Activated CD8-positive, alpha-beta memory T cell treated with anti-CD3 and anti-CD28 coated beads, Interleukin-2, amount 10 ng/mL, durations not matched to agents 7 days and 5 days (primary cell): ENCODE results near the gene NAT8L. TPM values are rescaled to one million over a fixed set of nuclear protein-coding genes. Genes with fewer than 3 reads are reported as not detected.
"Not testable (repeated sequence)": the region's sequence is repeated elsewhere in the genome, so short reads cannot be mapped to it uniquely, and the experiment has no call there.

Experiments
- ATAC-seq: fragments of 150-1000 bp; cut with Tn5 transposase; one replicate; pipeline ENCODE4 v1.10.0; 2021; ENCODE audit warnings: moderate library complexity
- CTCF ChIA-PET: fragments of 350-600 bp; sonication (Branson Sonifier 250); formaldehyde crosslinking; loops from one replicate; lab custom pipeline; 2021; ENCODE audit warnings: antibody characterized with exemption; lab: Charles Lee
- DNase-seq: peaks from one replicate; pipeline ENCODE4 v3.0.0-alpha.2; 2020
- H3K27ac Mint-ChIP-seq: one replicate; pipeline ENCODE4 v1.8.0; 2021; ENCODE audit warnings: mild to moderate bottlenecking, mixed read lengths
- H3K27me3 Mint-ChIP-seq: one replicate; pipeline ENCODE4 v1.8.0; 2021; ENCODE audit warnings: mixed read lengths
- H3K36me3 Mint-ChIP-seq: one replicate; pipeline ENCODE4 v1.8.0; 2021; ENCODE audit warnings: mild to moderate bottlenecking, mixed read lengths
- H3K4me1 Mint-ChIP-seq: one replicate; pipeline ENCODE4 v1.8.0; 2021; ENCODE audit warnings: mixed read lengths
- H3K4me3 Mint-ChIP-seq: one replicate; pipeline ENCODE4 v1.8.0; 2021; ENCODE audit warnings: mild to moderate bottlenecking, moderate library complexity, mixed read lengths
- H3K9me3 Mint-ChIP-seq: one replicate; pipeline ENCODE4 v1.8.0; 2022; ENCODE audit warnings: low read depth, mixed read lengths
- total RNA-seq, 2 experiments: library from RNA; stranded (reverse); gene quantifications; one replicate each; pipeline ENCODE4 v1.2.3, GENCODE V29; 2021

The NAT8L gene
- total RNA-seq = under 1 TPM; 0.09 to 0.40 TPM

GRCh38 chr4:2059046-2059725 is at the start of gene NAT8L:
Gene NAT8L (plus strand): TSS chr4:2059327. CDS start chr4:2059512, 185 bp downstream.
- Mint-ChIP-seq H3K27ac (no peak within 1 kb of the TSS), H3K9me3 (no peaks in the 10 kb centered on the region), H3K27me3 (peaks cover 31% of the 10 kb centered on the region), H3K4me3 (no peak within 1 kb of the TSS), H3K4me1 (no peaks in the 10 kb centered on the region), H3K36me3 (no peaks in the 10 kb centered on the region)
- ATAC-seq (peak; percentile 38), DNase-seq (no peak)
- CTCF ChIA-PET = interaction anchor here (1.2 kb wide), 1 partner anchor 8 kb away, joined by 3 read pairs; no protein-coding TSS in a partner anchor

GRCh38 chr4:2009651-2010233 is 49.4 kb upstream of the NAT8L start:
- peak overlapping the region; percentile 92 for H3K4me3 Mint-ChIP-seq
- peak; percentile 69 for DNase-seq
- H3K4me1 Mint-ChIP-seq = peaks cover 26% of the 10 kb centered on the region
- H3K27me3 Mint-ChIP-seq = peaks cover 20% of the 10 kb centered on the region
- ATAC-seq = peak; percentile 7
- peaks cover 9% of the 10 kb centered on the region for H3K36me3 Mint-ChIP-seq
- peak overlapping the region; percentile 75 for H3K27ac Mint-ChIP-seq
- H3K9me3 Mint-ChIP-seq = no peaks in the 10 kb centered on the region
- CTCF ChIA-PET = interaction anchor here (1.0 kb wide), 1 partner anchor 10 kb away, joined by 3 read pairs; no protein-coding TSS in a partner anchor

GRCh38 chr4:2011583-2011982 is 47.5 kb upstream of the NAT8L start:
- H3K27ac Mint-ChIP-seq = no peak overlapping the region
- no peak for ATAC-seq

DNA sequence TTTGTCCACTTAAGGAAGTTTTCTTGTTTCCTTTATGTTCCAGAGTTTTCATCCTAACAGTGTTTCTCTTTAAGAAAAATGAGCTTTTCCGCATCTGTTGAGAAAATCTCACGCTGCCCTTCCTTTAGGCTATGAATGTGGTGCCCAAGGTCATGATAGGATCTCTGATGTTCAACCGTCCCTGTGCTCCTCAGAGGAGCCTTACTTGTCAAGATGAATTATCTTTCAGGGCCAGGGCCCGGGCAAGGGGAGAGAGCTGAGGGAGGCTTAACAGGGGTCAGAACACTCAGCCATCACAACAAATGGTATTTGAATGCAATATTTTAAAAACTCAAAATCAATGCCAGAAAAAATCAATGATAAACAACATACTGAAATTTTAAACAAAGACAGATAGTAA is 44.1 kb upstream of the NAT8L start:
- Mint-ChIP-seq H3K27ac (no peak overlapping the region), H3K9me3 (no peaks in the 10 kb centered on the region), H3K36me3 (no peaks in the 10 kb centered on the region), H3K4me3 (no peak overlapping the region), H3K4me1 (peaks cover 9% of the 10 kb centered on the region), H3K27me3 (peaks cover 39% of the 10 kb centered on the region)
- CTCF ChIA-PET = no interaction called here
- ATAC-seq = no peak
- DNase-seq = no peak

More at GRCh38 chr4:2011583-2011982, 47.5 kb upstream of the NAT8L start:
- Mint-ChIP-seq H3K4me1 (peaks cover 23% of the 10 kb centered on the region), H3K9me3 (no peaks in the 10 kb centered on the region), H3K4me3 (no peak overlapping the region), H3K27me3 (peaks cover 27% of the 10 kb centered on the region), H3K36me3 (peaks cover 7% of the 10 kb centered on the region)
- DNase-seq = no peak
- CTCF ChIA-PET = no interaction called here

- DNase-seq, CTCF ChIA-PET, H3K4me1 Mint-ChIP-seq, H3K9me3 Mint-ChIP-seq, H3K36me3 Mint-ChIP-seq, ATAC-seq, H3K27ac Mint-ChIP-seq, H3K4me3 Mint-ChIP-seq: not testable (repeated sequence)
- H3K27me3 Mint-ChIP-seq = peaks cover 56% of the 10 kb centered on the region
Observed at GRCh38 chr4:2021358-2022018, 37.6 kb upstream of the NAT8L start.

DNA sequence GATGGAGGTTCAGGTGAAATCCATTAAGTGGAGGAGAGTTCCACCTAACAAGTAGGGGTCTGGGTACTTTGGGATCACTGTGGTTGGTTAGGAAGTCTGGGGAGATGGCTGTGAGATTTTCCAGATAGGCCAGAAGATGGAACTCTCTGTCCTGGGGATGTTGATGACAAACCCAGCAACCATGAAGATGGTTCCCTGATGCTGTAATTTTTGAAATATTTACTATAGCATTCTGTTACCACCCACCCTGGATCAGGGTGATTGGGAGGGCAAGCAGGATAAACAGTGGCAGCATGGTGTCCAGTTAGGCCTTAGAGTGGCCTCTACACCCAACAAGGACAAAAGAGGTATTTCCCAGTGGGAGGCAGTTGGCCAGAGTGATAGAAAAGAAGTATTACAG is 34.4 kb upstream of the NAT8L start:
- H3K36me3 Mint-ChIP-seq = peaks cover 5% of the 10 kb centered on the region
- peaks cover 8% of the 10 kb centered on the region for H3K9me3 Mint-ChIP-seq
- H3K27ac Mint-ChIP-seq = no peak overlapping the region
- H3K27me3 Mint-ChIP-seq = peaks cover 72% of the 10 kb centered on the region
- ATAC-seq (no peak), DNase-seq (no peak)
- H3K4me1 Mint-ChIP-seq = peaks cover 4% of the 10 kb centered on the region
- CTCF ChIA-PET = no interaction called here
- H3K4me3 Mint-ChIP-seq = no peak overlapping the region

- CTCF ChIA-PET = no interaction called here
- Mint-ChIP-seq H3K27me3 (peaks cover 71% of the 10 kb centered on the region), H3K36me3 (peaks cover 5% of the 10 kb centered on the region), H3K4me3 (no peak overlapping the region), H3K27ac (no peak overlapping the region), H3K4me1 (peaks cover 4% of the 10 kb centered on the region), H3K9me3 (peaks cover 8% of the 10 kb centered on the region)
- ATAC-seq (no peak), DNase-seq (no peak)
Observed at GRCh38 chr4:2025817-2026216, 33.3 kb upstream of the NAT8L start.

GRCh38 chr4:2027120-2027519 is 32.0 kb upstream of the NAT8L start:
- H3K4me1 Mint-ChIP-seq, ATAC-seq, DNase-seq, CTCF ChIA-PET, H3K27ac Mint-ChIP-seq, H3K4me3 Mint-ChIP-seq, H3K36me3 Mint-ChIP-seq, H3K9me3 Mint-ChIP-seq: not testable (repeated sequence)
- peaks cover 65% of the 10 kb centered on the region for H3K27me3 Mint-ChIP-seq

GRCh38 chr4:2031161-2031560 is 28.0 kb upstream of the NAT8L start:
- ATAC-seq, H3K9me3 Mint-ChIP-seq, H3K4me1 Mint-ChIP-seq, H3K27ac Mint-ChIP-seq, DNase-seq, CTCF ChIA-PET, H3K4me3 Mint-ChIP-seq, H3K36me3 Mint-ChIP-seq: not testable (repeated sequence)
- peaks cover 64% of the 10 kb centered on the region for H3K27me3 Mint-ChIP-seq

DNA sequence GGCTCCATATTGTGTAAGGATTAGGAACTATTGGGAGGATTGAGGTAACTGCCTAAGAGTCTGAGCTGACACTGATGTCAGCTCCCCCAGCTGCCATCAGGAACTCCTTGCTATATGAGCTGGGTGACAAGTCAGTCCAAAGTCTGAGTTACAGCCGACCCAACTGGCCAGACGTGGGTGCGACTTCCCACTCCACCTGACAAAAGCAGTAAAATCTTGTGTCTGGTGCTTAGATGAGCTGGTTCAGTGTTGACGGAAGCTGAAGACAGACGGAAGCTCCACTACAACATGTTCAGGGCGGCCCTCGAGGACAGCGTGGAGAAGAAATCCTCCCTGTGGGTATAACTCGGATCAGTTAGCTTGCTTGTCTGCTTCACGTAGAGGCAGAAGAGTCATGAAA is 22.8 kb upstream of the NAT8L start:
- Mint-ChIP-seq H3K4me1 (no peaks in the 10 kb centered on the region), H3K27ac (no peak overlapping the region), H3K36me3 (peaks cover 2% of the 10 kb centered on the region), H3K9me3 (no peaks in the 10 kb centered on the region), H3K27me3 (peaks cover 50% of the 10 kb centered on the region), H3K4me3 (no peak overlapping the region)
- CTCF ChIA-PET = interaction anchor here (0.8 kb wide), 1 partner anchor 78 kb away, joined by 3 read pairs; no protein-coding TSS in a partner anchor
- ATAC-seq = no peak
- no peak for DNase-seq

- ATAC-seq = no peak
- CTCF ChIA-PET = interaction anchor here (0.8 kb wide), 1 partner anchor 78 kb away, joined by 3 read pairs; no protein-coding TSS in a partner anchor
- Mint-ChIP-seq H3K9me3 (no peaks in the 10 kb centered on the region), H3K4me1 (peaks cover 1% of the 10 kb centered on the region), H3K27me3 (peaks cover 53% of the 10 kb centered on the region), H3K4me3 (no peak overlapping the region), H3K27ac (no peak overlapping the region), H3K36me3 (peaks cover 2% of the 10 kb centered on the region)
- DNase-seq = no peak
Observed at GRCh38 chr4:2036866-2037265, 22.3 kb upstream of the NAT8L start.

GRCh38 chr4:2040391-2041238 is 18.5 kb upstream of the NAT8L start:
- no peak for DNase-seq

More at GRCh38 chr4:2040391-2041238, 18.5 kb upstream of the NAT8L start:
- CTCF ChIA-PET = no interaction called here
- Mint-ChIP-seq H3K27ac (no peak overlapping the region), H3K4me1 (peaks cover 3% of the 10 kb centered on the region), H3K36me3 (peaks cover 2% of the 10 kb centered on the region), H3K9me3 (no peaks in the 10 kb centered on the region), H3K27me3 (peaks cover 34% of the 10 kb centered on the region), H3K4me3 (no peak overlapping the region)
- no peak for ATAC-seq
